ENCODE data around the gene CXCL12. TPM values are rescaled to one million over a fixed set of nuclear protein-coding genes. Genes with fewer than 3 reads are reported as not detected.

Gene CXCL12
- total RNA-seq, 1 donor from 2014 or later = 2.2 TPM

- no peak for DNase-seq
- Mint-ChIP-seq H3K27me3 (ENCODE audit: unreplicated experiment) (peaks cover 9% of the 10 kb centered on the region), H3K27ac (ENCODE audit: unreplicated experiment) (no peak overlapping the region), H3K36me3 (ENCODE audit: unreplicated experiment) (no peaks in the 10 kb centered on the region), H3K4me3 (ENCODE audit: unreplicated experiment) (no peak overlapping the region), H3K9me3 (ENCODE audit: unreplicated experiment) (peaks cover 3% of the 10 kb centered on the region), H3K4me1 (ENCODE audit: low read depth, unreplicated experiment) (peaks cover 2% of the 10 kb centered on the region)
- TF ChIP-seq CTCF (IDR thresholded peaks at IDR 0.05; ENCODE audit: partially characterized antibody, unreplicated experiment) = no peak
These were observed 11.8 kb upstream of the CXCL12 start for GRCh38 chr10:44396671-44397191.

- TF ChIP-seq CTCF (IDR thresholded peaks at IDR 0.05; ENCODE audit: partially characterized antibody, unreplicated experiment) = no peak
- no peak for DNase-seq
- no peaks in the 10 kb centered on the region for H3K36me3 Mint-ChIP-seq (ENCODE audit: unreplicated experiment)
- peaks cover 2% of the 10 kb centered on the region for H3K4me1 Mint-ChIP-seq (ENCODE audit: low read depth, unreplicated experiment)
- no peak overlapping the region for H3K27ac Mint-ChIP-seq (ENCODE audit: unreplicated experiment)
- H3K4me3 Mint-ChIP-seq (ENCODE audit: unreplicated experiment) = no peak overlapping the region
- H3K27me3 Mint-ChIP-seq (ENCODE audit: unreplicated experiment) = peaks cover 11% of the 10 kb centered on the region
- peaks cover 6% of the 10 kb centered on the region for H3K9me3 Mint-ChIP-seq (ENCODE audit: unreplicated experiment)
These were observed 11.2 kb upstream of the CXCL12 start for GRCh38 chr10:44395902-44396670.

GRCh38 chr10:44395396-44395795, 10.5 kb upstream of the CXCL12 start:
- H3K27me3 Mint-ChIP-seq (ENCODE audit: unreplicated experiment) = peaks cover 10% of the 10 kb centered on the region
- H3K4me3 Mint-ChIP-seq (ENCODE audit: unreplicated experiment) = no peak overlapping the region

GRCh38 chr10:44394696-44395381, 9.9 kb upstream of the CXCL12 start:
- TF ChIP-seq CTCF (IDR thresholded peaks at IDR 0.05; ENCODE audit: partially characterized antibody, unreplicated experiment) = no peak
- Mint-ChIP-seq H3K4me3 (ENCODE audit: unreplicated experiment) (no peak overlapping the region), H3K4me1 (ENCODE audit: low read depth, unreplicated experiment) (peaks cover 2% of the 10 kb centered on the region), H3K9me3 (ENCODE audit: unreplicated experiment) (peaks cover 6% of the 10 kb centered on the region), H3K27ac (ENCODE audit: unreplicated experiment) (no peak overlapping the region), H3K36me3 (ENCODE audit: unreplicated experiment) (no peaks in the 10 kb centered on the region), H3K27me3 (ENCODE audit: unreplicated experiment) (peaks cover 6% of the 10 kb centered on the region)
- DNase-seq = no peak

More at GRCh38 chr10:44395396-44395795, 10.5 kb upstream of the CXCL12 start:
- DNase-seq = no peak
- no peaks in the 10 kb centered on the region for H3K36me3 Mint-ChIP-seq (ENCODE audit: unreplicated experiment)
- peaks cover 2% of the 10 kb centered on the region for H3K4me1 Mint-ChIP-seq (ENCODE audit: low read depth, unreplicated experiment)
- peaks cover 6% of the 10 kb centered on the region for H3K9me3 Mint-ChIP-seq (ENCODE audit: unreplicated experiment)
- no peak for TF ChIP-seq CTCF (IDR thresholded peaks at IDR 0.05; ENCODE audit: partially characterized antibody, unreplicated experiment)
- peak overlapping the region; percentile 34 for H3K27ac Mint-ChIP-seq (ENCODE audit: unreplicated experiment)
